Body of pancreas (tissue), 4 donors: ENCODE measurements around the gene KRT32. TPM values are rescaled to one million over a fixed set of nuclear protein-coding genes. Genes with fewer than 3 reads are reported as not detected.

ENCODE experiments used
- ATAC-seq: fragments of 150-250 bp; one replicate; pipeline ENCODE4 v1.9.1; 2016
- DNase-seq, 4 donors: peaks; one replicate each; pipeline ENCODE4 v3.0.0-alpha.2; 2019
- H3K27ac ChIP-seq, 4 donors: fragments of 200-600 bp; sonication (generic); 1 replicate in 3 of 4; 2 replicates in 1 of 4; pipeline versions ENCODE4 v1.5.1 to v1.6.1; 2016 to 2019; ENCODE audit warnings: mild to moderate bottlenecking in 1 of 4, mixed read lengths in 1 of 4, moderate library complexity in 1 of 4
- H3K27me3 ChIP-seq, 2 donors: fragments of 200-600 bp; sonication (generic); one replicate each; pipeline ENCODE4 v1.6.0; 2016; ENCODE audit warnings: mild to moderate bottlenecking in 1 of 2
- H3K36me3 ChIP-seq, 2 donors: fragments of 200-600 bp; sonication (generic); replicated peaks in 1 of 2; 2 replicates each; pipeline ENCODE4 v1.5.1; 2016; ENCODE audit warnings: low read depth in 2 of 2; ENCODE audit not compliant: insufficient read depth in 1 of 2
- H3K4me1 ChIP-seq: fragments of 200-600 bp; sonication (generic); one replicate; pipeline ENCODE4 v1.6.0; 2016
- H3K4me3 ChIP-seq, 2 donors: fragments of 200-600 bp; sonication (generic); 1 replicate in 1 of 2; 2 replicates in 1 of 2; pipeline ENCODE4 v1.5.1; 2016 to 2019
- H3K9me3 ChIP-seq, 3 donors: fragments of 200-600 bp; sonication (generic); 1 replicate in 2 of 3; 2 replicates in 1 of 3; pipeline ENCODE4 v1.5.1; 2016
- POLR2A ChIP-seq, 3 donors: fragments of 450-650 bp; IDR thresholded peaks; one replicate each; pipeline ENCODE4 v1.6.1; 2016; ENCODE audit warnings: antibody characterized with exemption in 3 of 3, mild to moderate bottlenecking in 2 of 3
- WGBS, 2 donors: methylation state at CpG; one replicate each; pipeline ENCODE4 v1.1.5; 2017; 5-methylcytosine and 5-hydroxymethylcytosine counted together
- intact Hi-C: fragments of 100-400 bp; cut with DNase I; formaldehyde crosslinking; loops from one replicate; pipeline ENCODE4 v1.15.1; 2023
- total RNA-seq, 2 donors: library from RNA; depleted of rRNA; stranded (reverse); fragments of >200 nt; gene quantifications; one replicate each; pipeline ENCODE4 v1.1.0, GENCODE V29; 2016
- TF ChIP-seq, protein P1 (sequence below), 7 experiments: fragments of 450-650 bp in 4 of 7; fragments of 200-600 bp in 3 of 7; sonication (generic) in 3 of 7; IDR thresholded peaks; one replicate each; pipeline ENCODE4 v1.5.1; 2016 to 2019; ENCODE audit warnings: antibody characterized with exemption in 7 of 7

KRT32 gene
- total RNA-seq, 2 donors from 2014 or later, result not detected

DNA sequence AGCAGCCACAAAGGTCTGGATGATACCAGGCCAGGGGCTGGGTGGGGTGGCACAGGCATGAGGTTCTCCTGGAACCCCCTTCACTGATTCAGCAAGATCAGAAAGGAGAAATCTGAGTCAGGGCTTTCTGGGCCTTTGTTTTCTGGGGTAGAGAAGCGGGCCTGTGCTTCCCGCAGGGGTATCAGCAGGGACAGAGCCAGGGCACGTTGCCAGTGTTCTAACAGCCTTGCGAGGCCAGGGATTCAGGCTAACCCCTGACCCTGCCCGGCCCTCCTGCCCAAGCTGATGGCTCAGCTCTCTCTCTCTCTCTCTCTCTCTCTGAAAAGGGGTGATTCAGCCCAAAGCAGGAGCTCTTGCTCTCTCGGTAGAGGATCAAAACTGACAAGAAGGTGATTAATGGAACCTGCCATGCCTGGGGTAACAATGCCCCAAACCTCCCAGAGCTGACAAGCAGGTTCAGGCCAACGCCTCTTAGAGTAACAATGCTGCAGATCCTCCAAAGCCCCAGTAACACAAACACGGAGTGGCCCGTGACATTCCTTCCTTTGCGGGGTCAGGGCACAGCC lies 40.2 kb upstream of the KRT32 start:
- no peak overlapping the region for H3K27ac ChIP-seq
- H3K9me3 ChIP-seq, result no peaks in the 10 kb centered on the region
- WGBS, 2 donors, result 27 to 45% methylated on average over 6 to 10 of the region's 10 CpGs
- H3K4me3 ChIP-seq, result no peak overlapping the region
- ATAC-seq, result no peak
- H3K4me1 ChIP-seq, result no peaks in the 10 kb centered on the region
- no peak for TF ChIP-seq POLR2A (IDR thresholded peaks at IDR 0.05)
- TF ChIP-seq, protein P1, sequence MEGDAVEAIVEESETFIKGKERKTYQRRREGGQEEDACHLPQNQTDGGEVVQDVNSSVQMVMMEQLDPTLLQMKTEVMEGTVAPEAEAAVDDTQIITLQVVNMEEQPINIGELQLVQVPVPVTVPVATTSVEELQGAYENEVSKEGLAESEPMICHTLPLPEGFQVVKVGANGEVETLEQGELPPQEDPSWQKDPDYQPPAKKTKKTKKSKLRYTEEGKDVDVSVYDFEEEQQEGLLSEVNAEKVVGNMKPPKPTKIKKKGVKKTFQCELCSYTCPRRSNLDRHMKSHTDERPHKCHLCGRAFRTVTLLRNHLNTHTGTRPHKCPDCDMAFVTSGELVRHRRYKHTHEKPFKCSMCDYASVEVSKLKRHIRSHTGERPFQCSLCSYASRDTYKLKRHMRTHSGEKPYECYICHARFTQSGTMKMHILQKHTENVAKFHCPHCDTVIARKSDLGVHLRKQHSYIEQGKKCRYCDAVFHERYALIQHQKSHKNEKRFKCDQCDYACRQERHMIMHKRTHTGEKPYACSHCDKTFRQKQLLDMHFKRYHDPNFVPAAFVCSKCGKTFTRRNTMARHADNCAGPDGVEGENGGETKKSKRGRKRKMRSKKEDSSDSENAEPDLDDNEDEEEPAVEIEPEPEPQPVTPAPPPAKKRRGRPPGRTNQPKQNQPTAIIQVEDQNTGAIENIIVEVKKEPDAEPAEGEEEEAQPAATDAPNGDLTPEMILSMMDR (IDR thresholded peaks at IDR 0.05), result no peak
- intact Hi-C loops, result no loop called here
- no peaks in the 10 kb centered on the region for H3K36me3 ChIP-seq
- DNase-seq, result no peak
- H3K27me3 ChIP-seq, result no peaks in the 10 kb centered on the region

DNA sequence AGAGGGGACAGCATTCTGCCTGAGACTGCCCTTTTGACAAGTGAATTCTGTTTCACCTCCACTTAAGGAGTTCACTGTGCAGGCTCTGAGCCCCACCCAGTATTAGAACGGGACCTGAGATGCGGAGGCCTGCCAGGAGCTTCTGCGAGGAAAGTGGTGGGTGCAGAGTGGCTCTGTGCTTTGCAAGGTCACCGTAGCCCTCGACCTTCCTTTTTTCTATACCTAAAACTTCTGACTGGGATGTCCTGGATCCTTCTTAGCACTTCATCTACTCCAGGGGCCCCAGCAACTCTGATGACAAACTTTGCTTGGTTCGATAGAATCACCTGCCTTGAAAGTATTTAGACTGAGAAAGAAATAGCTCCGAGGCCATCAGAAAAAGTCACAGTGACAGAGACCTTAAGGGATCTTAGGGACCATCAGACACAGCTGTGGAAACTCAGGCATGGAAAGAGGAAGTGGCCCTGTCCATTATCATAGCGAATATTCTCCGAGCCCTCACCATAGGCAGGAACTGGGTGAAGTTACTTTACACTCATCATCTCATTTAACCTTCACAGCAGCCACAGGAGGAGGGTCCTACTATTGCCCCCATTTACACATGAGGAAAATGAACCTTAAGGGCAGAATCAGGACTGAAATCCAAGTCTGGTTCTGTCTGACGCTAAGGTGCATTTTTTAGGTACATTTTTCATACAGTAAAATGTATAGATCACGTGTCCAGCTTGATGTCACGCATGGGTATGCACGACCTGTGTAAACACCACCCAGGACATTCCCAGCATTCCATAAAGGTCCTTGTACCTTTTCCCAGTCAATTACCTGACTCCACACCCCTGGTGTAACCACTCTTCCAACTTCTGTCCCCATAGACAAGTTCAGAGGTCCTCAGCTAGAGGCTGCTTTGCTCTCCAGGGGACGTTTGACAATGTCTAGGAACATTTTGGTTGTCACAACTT lies 38.9 kb upstream of the KRT32 start:
- Histone ChIP-seq H3K27me3 (no peaks in the 10 kb centered on the region), H3K9me3 (no peaks in the 10 kb centered on the region), H3K4me1 (no peaks in the 10 kb centered on the region), H3K36me3 (no peaks in the 10 kb centered on the region), H3K27ac (no peak overlapping the region), H3K4me3 (no peak overlapping the region)
- ATAC-seq (no peak), DNase-seq (no peak)
- intact Hi-C loops, result no loop called here
- TF ChIP-seq POLR2A (IDR thresholded peaks at IDR 0.05), result no peak
- TF ChIP-seq, protein P1 (IDR thresholded peaks at IDR 0.05), result no peak
- 57 to 60% methylated on average over 14 of the region's 14 CpGs for WGBS, 2 donors

DNA sequence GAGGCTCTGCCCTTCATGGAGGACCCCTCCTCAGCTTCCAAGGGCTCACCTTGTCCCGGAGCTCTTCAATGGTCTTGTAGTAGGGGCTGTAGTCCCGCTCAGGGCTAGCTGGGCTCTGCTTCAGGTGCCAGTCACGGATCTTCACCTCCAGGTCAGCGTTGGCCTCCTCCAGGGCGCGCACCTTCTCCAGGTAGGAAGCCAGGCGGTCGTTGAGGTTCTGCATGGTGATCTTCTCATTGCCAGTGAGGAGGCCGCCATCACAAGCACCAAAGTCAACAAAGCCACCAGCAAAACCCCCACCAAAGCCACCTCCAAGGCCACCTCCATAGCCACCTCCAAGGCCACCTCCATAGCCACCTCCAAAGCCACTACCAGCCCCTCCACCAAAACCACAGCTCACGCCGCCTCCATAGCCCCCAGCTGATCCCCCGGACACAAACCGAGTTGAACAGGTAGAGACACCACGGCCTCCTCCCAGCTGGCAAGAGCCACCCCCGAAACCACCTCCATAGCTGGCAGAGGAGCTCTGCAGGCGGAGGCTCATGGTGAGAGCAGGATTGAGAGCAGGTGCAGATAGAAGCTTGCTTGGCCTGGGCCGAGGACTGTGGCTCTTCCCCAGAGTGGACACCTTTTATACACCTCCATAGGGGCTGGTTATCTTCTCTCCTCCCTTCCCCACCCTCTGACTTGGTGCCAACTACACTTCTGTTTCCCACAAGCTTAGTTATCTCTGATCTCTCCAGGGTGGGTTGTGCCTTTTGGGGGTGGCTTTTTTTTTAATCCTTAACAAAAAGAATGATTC lies 38.0 kb upstream of the KRT32 start, which contains the start of gene KRT13:
Gene KRT13, minus strand, starts transcription at position 606 of the 802 bp plus-strand sequence. Its CDS starts 62 bp downstream, at position 544.
- Histone ChIP-seq H3K27ac (no peak within 1 kb of the TSS), H3K36me3 (no peaks in the 10 kb centered on the region), H3K4me3 (no peak within 1 kb of the TSS), H3K27me3 (no peaks in the 10 kb centered on the region), H3K4me1 (no peaks in the 10 kb centered on the region), H3K9me3 (no peaks in the 10 kb centered on the region)
- intact Hi-C loops, result no loop called here
- ATAC-seq (no peak), DNase-seq (no peak)
- 71 to 77% methylated on average over 8 to 17 of the region's 17 CpGs for WGBS, 2 donors
- TF ChIP-seq POLR2A (IDR thresholded peaks at IDR 0.05), result no peak
- TF ChIP-seq, protein P1 (IDR thresholded peaks at IDR 0.05), result no peak

DNA sequence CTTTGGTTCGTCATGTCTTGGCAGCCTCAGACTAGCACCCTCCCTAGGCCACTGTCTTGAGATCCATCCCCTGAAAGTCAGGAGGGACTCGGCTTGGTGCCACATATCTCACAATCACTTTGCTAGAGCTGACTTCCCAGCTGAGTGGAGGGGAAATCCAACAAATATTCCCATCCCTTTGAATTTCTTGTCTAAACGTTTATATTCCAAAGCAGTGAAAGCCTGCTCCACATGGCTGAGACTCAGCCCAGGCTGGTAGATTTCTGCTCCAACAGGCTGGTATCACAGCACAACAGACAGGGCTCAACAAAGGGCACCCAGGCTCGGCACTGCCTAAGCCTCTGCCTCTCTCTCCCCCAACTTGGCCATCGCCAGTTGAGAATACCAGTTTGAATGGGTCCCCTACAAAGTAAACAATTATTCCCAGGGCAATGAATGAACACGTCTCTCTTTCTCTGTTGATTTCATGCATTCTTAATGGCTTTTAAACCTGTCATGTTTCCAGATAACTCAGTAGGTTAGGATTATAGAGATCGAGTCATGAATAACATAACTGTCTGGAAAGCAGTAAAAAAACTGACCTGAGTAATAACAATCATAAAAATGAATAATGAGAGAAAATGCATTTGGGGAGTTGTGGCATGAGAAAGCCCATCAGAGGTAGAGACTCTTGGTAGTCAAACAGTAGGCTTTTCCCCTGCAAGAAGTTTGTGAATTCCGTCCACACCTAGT lies 37.2 kb upstream of the KRT32 start:
- no peak overlapping the region for H3K4me3 ChIP-seq
- no peaks in the 10 kb centered on the region for H3K36me3 ChIP-seq
- no peak overlapping the region for H3K27ac ChIP-seq
- no peaks in the 10 kb centered on the region for H3K27me3 ChIP-seq
- TF ChIP-seq, protein P1 (IDR thresholded peaks at IDR 0.05), result no peak
- TF ChIP-seq POLR2A (IDR thresholded peaks at IDR 0.05), result no peak
- H3K4me1 ChIP-seq, result no peaks in the 10 kb centered on the region
- intact Hi-C loops, result no loop called here
- WGBS, 2 donors, result 42 to 46% methylated on average over 8 of the region's 8 CpGs
- ATAC-seq, result no peak
- H3K9me3 ChIP-seq, result no peaks in the 10 kb centered on the region
- no peak for DNase-seq
